Loucy (cell line): ENCODE data around the gene POU5F1.

Experiments
- CTCF ChIP-seq: fragments of 200-600 bp; sonication (generic); conservative IDR thresholded peaks from 2 replicates; pipeline ENCODE4 v1.5.1; 2014; ENCODE audit warnings: mild to moderate bottlenecking, antibody characterized with exemption, low read length
- EZH2phosphoT487 ChIP-seq: fragments of 200-600 bp; IDR thresholded peaks from 2 replicates; pipeline ENCODE4 v1.6.1; 2018; ENCODE audit warnings: antibody characterized with exemption, mild to moderate bottlenecking, moderate library complexity, borderline replicate concordance

GRCh38 chr6:31118178-31118577 is 52.3 kb downstream of the POU5F1 start:
- TF ChIP-seq CTCF: no peak
- TF ChIP-seq EZH2phosphoT487: no peak
